Common myeloid progenitor, CD34-positive (primary cell): ENCODE results near the gene GPR142.

Experiments used
- CTCF ChIA-PET: fragments of 350-600 bp; sonication (Branson Sonifier 250); formaldehyde crosslinking; loops from one replicate; lab custom pipeline; 2021; ENCODE audit warnings: antibody characterized with exemption; lab: Charles Lee
- POLR2A ChIA-PET: fragments of 350-600 bp; sonication (Branson Sonifier 250); formaldehyde crosslinking; loops from one replicate; lab custom pipeline; 2021; ENCODE audit warnings: antibody characterized with exemption; lab: Charles Lee
- DNase-seq, 3 donors: peaks; one replicate each; pipeline versions ENCODE4 v3.0.0 to v3.0.0-alpha.2; 2013
- H3K27ac ChIP-seq, 2 experiments: 1 replicate in 1 of 2; 2 replicates in 1 of 2; pipeline ENCODE4 v1.7.0; 2013; ENCODE audit warnings: inconsistent platforms in 2 of 2, low read length in 2 of 2, mild to moderate bottlenecking in 2 of 2, low read depth in 1 of 2, moderate library complexity in 1 of 2; ENCODE audit not compliant: severe bottlenecking in 2 of 2, insufficient read depth in 1 of 2, poor library complexity in 1 of 2
- H3K27me3 ChIP-seq, 5 experiments: replicated peaks in 2 of 5; 1 replicate in 3 of 5; 2 replicates in 2 of 5; pipeline versions ENCODE4 v1.6.1 to v1.7.0; 2013; ENCODE audit warnings: low read length in 4 of 5, mild to moderate bottlenecking in 2 of 5, moderate library complexity in 2 of 5, inconsistent platforms in 1 of 5; ENCODE audit not compliant: insufficient read depth in 5 of 5, control insufficient read depth in 4 of 5
- H3K36me3 ChIP-seq, 4 experiments: 1 replicate in 2 of 4; 2 replicates in 2 of 4; pipeline versions ENCODE4 v1.6.1 to v1.7.0; 2013; ENCODE audit warnings: low read length in 3 of 4, control low read depth in 1 of 4, mild to moderate bottlenecking in 1 of 4; ENCODE audit not compliant: control insufficient read depth in 4 of 4, insufficient read depth in 4 of 4
- H3K4me1 ChIP-seq, 4 experiments: 1 replicate in 3 of 4; 2 replicates in 1 of 4; pipeline versions ENCODE4 v1.6.1 to v1.7.1; 2013; ENCODE audit warnings: low read length in 3 of 4, mild to moderate bottlenecking in 3 of 4, control low read depth in 1 of 4, inconsistent platforms in 1 of 4, moderate library complexity in 1 of 4; ENCODE audit not compliant: control insufficient read depth in 4 of 4, insufficient read depth in 4 of 4; ENCODE audit errors: control extremely low read depth in 1 of 4
- H3K4me3 ChIP-seq, 7 experiments: 1 replicate in 4 of 7; 2 replicates in 3 of 7; pipeline versions ENCODE4 v1.5.1 to v1.7.0; 2013; ENCODE audit warnings: mild to moderate bottlenecking in 7 of 7, low read length in 6 of 7, moderate library complexity in 6 of 7, inconsistent platforms in 2 of 7, low read depth in 2 of 7, control low read depth in 1 of 7; ENCODE audit not compliant: insufficient read depth in 4 of 7, control insufficient read depth in 1 of 7; ENCODE audit errors: extremely low read depth in 1 of 7
- H3K9me3 ChIP-seq, 5 experiments: 1 replicate in 4 of 5; 2 replicates in 1 of 5; pipeline versions ENCODE4 v1.6.1 to v1.7.1; 2013; ENCODE audit warnings: low read length in 4 of 5, mild to moderate bottlenecking in 2 of 5, inconsistent platforms in 1 of 5, low read depth in 1 of 5, moderate library complexity in 1 of 5; ENCODE audit not compliant: control insufficient read depth in 4 of 5, insufficient read depth in 2 of 5; ENCODE audit errors: control extremely low read depth in 1 of 5
- WGBS: methylation state at CpG from one replicate; pipeline ENCODE4 v1.1.5; 2013; ENCODE audit not compliant: insufficient coverage; 5-methylcytosine and 5-hydroxymethylcytosine counted together

The GPR142 gene

DNA sequence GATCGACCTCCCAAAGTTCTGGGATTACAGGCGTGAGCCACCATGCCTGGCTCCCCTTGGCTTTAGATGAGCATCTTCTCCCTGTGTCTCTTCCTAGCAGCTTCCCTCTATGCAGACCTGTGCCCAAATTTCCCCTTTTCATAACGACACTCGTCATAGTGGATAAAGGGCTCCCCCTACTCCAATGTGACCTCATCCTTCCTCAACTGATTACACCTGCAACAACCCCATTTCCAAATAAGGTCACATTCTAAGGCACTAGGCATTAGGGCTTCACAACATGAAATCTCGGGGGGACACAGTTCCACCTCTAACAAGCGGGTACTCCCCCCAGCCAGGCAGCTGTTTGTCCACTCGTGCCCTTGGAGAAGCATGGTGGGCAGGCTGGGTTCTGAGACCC, 31.0 kb upstream of the GPR142 start:
- Histone ChIP-seq H3K9me3 (peaks cover 0 to 10% (median 7%) of the 10 kb centered on the region in 5 experiments), H3K36me3 (no peaks in the 10 kb centered on the region), H3K27me3 (no peaks in the 10 kb centered on the region), H3K27ac (no peak overlapping the region), H3K4me3 (no peak overlapping the region), H3K4me1 (peaks cover 0 to 10% (median 7%) of the 10 kb centered on the region in 4 experiments)
- DNase-seq, result no peak
- POLR2A ChIA-PET, result no interaction called here
- CTCF ChIA-PET, result interaction anchor here (1.2 to 1.7 kb wide), 4 partner anchors 15 to 31 kb away, joined by 4 to 5 read pairs (median 4); partner anchors contain the start of genes BTBD17 and GPR142
- 78% methylated on average over 7 of the region's 7 CpGs for WGBS

DNA sequence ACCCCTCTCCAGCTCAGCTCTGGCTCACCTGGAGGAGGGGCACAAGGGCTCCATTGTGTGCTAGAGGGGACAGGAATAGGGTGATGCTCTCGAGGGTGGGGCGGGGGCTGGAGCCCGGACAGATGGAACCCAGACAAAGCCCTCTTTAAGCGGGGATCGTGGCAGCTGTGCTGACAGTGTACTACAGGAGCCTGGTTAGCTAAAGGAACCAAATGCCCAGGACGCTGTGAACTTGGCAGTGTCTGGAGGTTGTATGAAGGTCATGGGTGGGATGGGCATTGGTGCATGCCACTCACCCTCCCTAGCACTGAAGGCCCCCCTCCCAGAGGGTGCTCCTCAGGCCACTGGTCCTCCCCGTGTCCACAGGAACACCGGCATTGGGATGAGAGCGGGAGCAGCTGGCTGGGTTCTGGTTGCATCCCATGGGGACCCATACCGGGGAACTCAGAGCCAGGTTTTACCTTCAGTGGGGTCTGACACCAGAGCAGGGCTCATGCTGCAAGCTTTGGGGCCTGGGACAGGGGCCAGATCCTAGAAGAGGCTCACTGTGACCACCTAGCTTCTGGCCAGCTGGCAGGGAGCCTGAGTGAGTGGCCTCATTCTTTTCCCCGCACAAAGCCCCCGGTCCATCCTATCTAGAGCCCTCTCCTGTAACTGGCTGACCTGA, 29.3 kb upstream of the GPR142 start:
- ChIA-PET POLR2A (no interaction called here), CTCF (interaction anchor here (1.0 to 1.7 kb wide), 4 partner anchors 10 to 138 kb away, joined by 3 to 5 read pairs (median 4); partner anchors contain the start of gene BTBD17)
- Histone ChIP-seq H3K9me3 (peaks cover 0 to 10% (median 7%) of the 10 kb centered on the region in 5 experiments), H3K36me3 (no peaks in the 10 kb centered on the region), H3K27ac (no peak overlapping the region), H3K4me3 (no peak overlapping the region), H3K4me1 (peaks cover 0 to 1% (median under 1%) of the 10 kb centered on the region in 4 experiments), H3K27me3 (peaks cover 0 to 2% (median 0%) of the 10 kb centered on the region in 5 experiments)
- no peak for DNase-seq
- 94% methylated on average over 10 of the region's 12 CpGs for WGBS

DNA sequence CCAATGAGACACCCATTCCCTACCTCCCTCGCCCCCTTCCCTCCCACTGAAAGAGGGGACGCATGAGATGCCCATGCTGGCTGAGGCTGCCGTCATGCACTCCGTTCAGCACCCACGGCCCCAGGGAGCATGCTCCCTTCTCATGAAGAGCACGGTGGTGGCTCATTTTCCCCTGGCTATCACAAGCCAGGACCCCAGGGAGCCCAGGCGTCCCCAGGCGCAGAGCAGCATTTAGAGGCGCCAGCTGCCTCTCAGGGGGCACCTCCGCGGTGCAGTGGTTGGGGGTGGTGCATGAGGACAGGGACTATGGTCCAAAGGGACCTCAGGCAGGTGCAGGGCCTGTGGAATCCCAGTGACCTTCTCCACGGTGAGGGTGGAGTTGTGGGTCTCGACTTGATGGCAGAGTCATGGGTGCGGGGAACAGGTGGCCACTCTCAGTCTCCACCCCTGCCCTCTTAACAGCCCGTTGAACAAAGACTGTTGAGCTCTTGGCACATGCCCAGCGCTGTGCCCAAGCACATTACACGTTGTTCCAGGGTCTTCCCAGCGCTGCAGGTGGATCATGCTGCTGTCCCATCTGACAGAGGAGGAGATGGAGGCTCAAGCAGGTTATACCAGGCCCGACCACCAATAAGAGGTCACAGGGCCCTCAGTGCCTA, 27.6 kb upstream of the GPR142 start:
- no peak for DNase-seq
- CTCF ChIA-PET, result interaction anchor here (1.5 kb wide), 1 partner anchor 10 kb away, joined by 3 read pairs; no protein-coding TSS in a partner anchor
- 93% methylated on average over 19 of the region's 19 CpGs for WGBS
- Histone ChIP-seq H3K27me3 (peaks cover 0 to 4% (median 0%) of the 10 kb centered on the region in 5 experiments), H3K4me3 (no peak overlapping the region), H3K27ac (no peak overlapping the region), H3K36me3 (no peaks in the 10 kb centered on the region), H3K4me1 (no peaks in the 10 kb centered on the region), H3K9me3 (peaks cover 0 to 3% (median 1%) of the 10 kb centered on the region in 5 experiments)
- POLR2A ChIA-PET, result no interaction called here

DNA sequence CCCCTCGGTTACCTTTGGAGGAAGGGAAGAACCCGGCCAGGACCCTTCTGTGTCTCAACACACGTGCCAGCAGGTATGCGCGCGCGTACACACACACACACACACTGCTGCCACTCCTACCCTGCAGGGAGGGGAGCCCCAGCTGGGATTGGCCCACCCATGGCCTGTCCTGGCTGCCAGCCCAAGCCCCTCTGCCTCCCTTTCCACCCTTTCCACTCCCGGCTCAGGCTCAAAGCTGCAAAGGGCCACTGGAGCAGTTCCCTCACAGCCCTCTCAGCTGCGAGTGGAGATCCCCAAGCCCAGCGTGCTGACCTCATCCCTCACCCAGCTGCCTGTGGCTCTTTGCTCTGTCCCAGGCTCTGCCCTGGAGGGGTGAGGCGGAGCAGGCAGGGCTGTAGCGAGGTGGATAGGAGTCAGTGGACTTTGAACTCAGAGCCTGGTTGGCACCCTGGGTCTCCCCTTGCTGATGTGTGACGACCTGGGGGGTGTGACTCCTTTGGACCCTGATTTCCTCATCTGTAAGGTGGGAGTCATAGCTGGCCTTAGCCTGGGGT, 26.8 kb upstream of the GPR142 start:
- H3K27me3 ChIP-seq, result peaks cover 0 to 4% (median 0%) of the 10 kb centered on the region in 5 experiments
- no peaks in the 10 kb centered on the region for H3K9me3 ChIP-seq
- DNase-seq, result no peak
- no peaks in the 10 kb centered on the region for H3K36me3 ChIP-seq
- ChIA-PET POLR2A (no interaction called here), CTCF (interaction anchor here (0.7 to 1.5 kb wide), 3 partner anchors 9 to 17 kb away, joined by 3 read pairs; no protein-coding TSS in a partner anchor)
- no peaks in the 10 kb centered on the region for H3K4me1 ChIP-seq
- H3K4me3 ChIP-seq, result no peak overlapping the region
- H3K27ac ChIP-seq, result no peak overlapping the region
- 94% methylated on average over 6 of the region's 13 CpGs for WGBS

DNA sequence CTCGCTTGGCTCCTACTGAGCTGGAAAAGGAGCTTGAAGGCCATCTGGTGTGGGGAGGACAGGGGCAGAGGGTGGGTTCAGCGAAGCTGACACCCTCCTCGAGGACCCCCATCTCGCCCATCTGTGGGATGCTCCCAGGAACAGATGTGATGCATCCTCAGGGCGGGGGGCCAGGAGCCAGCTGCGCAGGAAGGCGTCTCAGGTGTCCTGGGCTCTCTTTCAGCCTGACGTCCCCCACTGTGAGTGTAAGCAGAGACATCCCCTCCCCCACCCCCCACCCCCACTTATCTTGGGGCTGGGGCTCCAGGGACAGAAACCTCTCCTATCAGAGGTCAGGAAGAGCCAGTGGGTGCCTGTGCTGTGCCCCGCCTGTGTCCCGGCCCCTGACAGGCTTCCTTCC, 25.1 kb upstream of the GPR142 start:
- no peaks in the 10 kb centered on the region for H3K9me3 ChIP-seq
- H3K4me1 ChIP-seq, result no peaks in the 10 kb centered on the region
- H3K36me3 ChIP-seq, result no peaks in the 10 kb centered on the region
- no peak for DNase-seq
- no peak overlapping the region for H3K4me3 ChIP-seq
- CTCF ChIA-PET, result interaction anchor here (1.2 kb wide), 1 partner anchor 25 kb away, joined by 4 read pairs; the partner anchor contains the start of gene GPR142
- H3K27me3 ChIP-seq, result peaks cover 0 to 6% (median 0%) of the 10 kb centered on the region in 5 experiments
- WGBS, result 81% methylated on average over 7 of the region's 10 CpGs
- POLR2A ChIA-PET, result no interaction called here
- no peak overlapping the region for H3K27ac ChIP-seq

DNA sequence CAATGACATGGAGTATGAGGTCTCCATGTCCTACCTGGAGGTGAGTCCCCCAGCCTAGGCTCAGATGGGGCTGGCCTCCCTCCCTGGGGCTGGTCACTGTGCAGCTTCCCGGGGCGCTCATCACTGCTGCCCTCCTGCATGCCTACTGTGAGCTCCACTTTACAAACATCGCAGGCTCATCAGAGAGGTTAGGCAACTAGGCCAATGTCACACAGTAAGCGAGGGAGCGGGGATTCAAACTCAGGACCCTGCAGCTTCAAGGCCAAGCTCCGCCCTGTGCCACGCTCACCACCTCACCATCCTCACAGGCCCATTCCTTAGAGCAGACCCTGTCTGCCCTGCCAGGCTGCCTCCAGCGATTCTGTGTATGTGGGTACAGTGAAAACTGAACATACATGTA, 24.2 kb upstream of the GPR142 start:
- ChIA-PET CTCF (interaction anchor here (1.0 to 1.3 kb wide), 3 partner anchors 10 to 42 kb away, joined by 3 to 4 read pairs (median 3); partner anchors contain the start of gene GPR142), POLR2A (no interaction called here)
- peaks cover 0 to 8% (median 0%) of the 10 kb centered on the region in 5 experiments for H3K27me3 ChIP-seq
- H3K9me3 ChIP-seq, result no peaks in the 10 kb centered on the region
- H3K4me3 ChIP-seq, result no peak overlapping the region
- H3K27ac ChIP-seq, result no peak overlapping the region
- no peaks in the 10 kb centered on the region for H3K4me1 ChIP-seq
- no peaks in the 10 kb centered on the region for H3K36me3 ChIP-seq
- DNase-seq, result no peak
- 73% methylated on average over 3 of the region's 8 CpGs for WGBS
